HG03558 (cell line): ENCODE data around the gene TRIM8.

ENCODE experiments used
- ATAC-seq: cut with Tn5 transposase; IDR thresholded peaks from one replicate; pipeline ENCODE4 v1.9.1; 2021; ENCODE audit warnings: moderate number of reproducible peaks; ENCODE audit not compliant: unreplicated experiment; ENCODE audit errors: extremely low read depth

Gene TRIM8

GRCh38 chr10:102631525-102632393 is 12.5 kb upstream of the TRIM8 start:
- no peak for ATAC-seq

- ATAC-seq = no peak
Measured at GRCh38 chr10:102632394-102633111, 11.7 kb upstream of the TRIM8 start.

GRCh38 chr10:102633287-102633686 is 11.0 kb upstream of the TRIM8 start:
- no peak for ATAC-seq

GRCh38 chr10:102633848-102634247 is 10.4 kb upstream of the TRIM8 start:
- no peak for ATAC-seq

GRCh38 chr10:102634686-102635085 is 9.6 kb upstream of the TRIM8 start:
- ATAC-seq = no peak

GRCh38 chr10:102635377-102635776 is 8.9 kb upstream of the TRIM8 start:
- ATAC-seq = no peak

- ATAC-seq = no peak
Measured at GRCh38 chr10:102639537-102639936, 4.7 kb upstream of the TRIM8 start.

GRCh38 chr10:102641402-102641801 is 2.9 kb upstream of the TRIM8 start:
- ATAC-seq = no peak

- ATAC-seq = no peak
Measured at GRCh38 chr10:102641880-102642735, 2.2 kb upstream of the TRIM8 start.

- ATAC-seq = no peak
Measured at GRCh38 chr10:102642736-102643335, 1.4 kb upstream of the TRIM8 start.

GRCh38 chr10:102643336-102644065 is 778 bp upstream of the TRIM8 start:
- ATAC-seq = no peak

- no peak for ATAC-seq
Measured at GRCh38 chr10:102644646-102645387, 538 bp downstream of the TRIM8 start.

GRCh38 chr10:102645388-102645740 is 1.1 kb downstream of the TRIM8 start:
- no peak for ATAC-seq

- no peak for ATAC-seq
Measured at GRCh38 chr10:102645741-102646609, 1.7 kb downstream of the TRIM8 start.

GRCh38 chr10:102646610-102647442 is 2.5 kb downstream of the TRIM8 start:
- ATAC-seq = no peak

- no peak for ATAC-seq
Measured at GRCh38 chr10:102647443-102648268, 3.4 kb downstream of the TRIM8 start.
